SK-N-DZ (cell line): ENCODE measurements around the gene STX1B.

ENCODE experiments used
- DNase-seq: peaks from one replicate; pipeline ENCODE4 v3.0.0-alpha.2; 2015; ENCODE audit warnings: low spot score

Gene STX1B

DNA sequence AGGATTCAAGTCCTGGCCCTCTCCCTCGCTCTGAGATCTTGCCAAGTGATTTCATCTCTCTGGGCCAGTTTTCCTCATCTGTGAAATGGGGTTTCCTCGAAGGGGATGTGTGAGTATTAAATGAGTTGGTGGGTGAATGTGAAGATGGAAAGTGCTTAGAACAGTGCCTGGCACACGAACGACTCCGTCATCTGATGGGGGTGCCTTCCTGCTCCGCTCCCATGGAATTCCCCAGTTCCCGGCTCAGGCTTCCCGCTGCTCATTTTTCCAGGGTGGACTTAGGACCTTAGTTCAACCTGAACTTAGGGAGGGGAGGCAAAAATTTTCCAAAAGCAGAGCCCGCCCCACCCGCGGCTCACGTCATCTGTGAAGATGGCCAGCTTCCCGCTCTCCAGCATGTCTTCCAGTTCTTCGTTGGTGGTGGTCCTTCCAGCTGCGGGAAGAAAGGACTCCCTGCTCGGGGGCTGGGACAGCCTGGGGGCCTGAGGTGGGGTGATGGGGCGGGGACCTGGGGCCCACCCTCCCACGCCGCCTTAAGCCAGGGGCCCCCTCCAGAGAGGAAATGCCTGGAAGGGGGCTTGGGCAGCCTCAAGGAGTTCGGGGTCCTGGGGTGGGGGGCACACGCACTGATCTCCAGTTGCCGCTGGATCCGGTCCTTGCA, 14.0 kb downstream of the STX1B start:
- no peak for DNase-seq

DNA sequence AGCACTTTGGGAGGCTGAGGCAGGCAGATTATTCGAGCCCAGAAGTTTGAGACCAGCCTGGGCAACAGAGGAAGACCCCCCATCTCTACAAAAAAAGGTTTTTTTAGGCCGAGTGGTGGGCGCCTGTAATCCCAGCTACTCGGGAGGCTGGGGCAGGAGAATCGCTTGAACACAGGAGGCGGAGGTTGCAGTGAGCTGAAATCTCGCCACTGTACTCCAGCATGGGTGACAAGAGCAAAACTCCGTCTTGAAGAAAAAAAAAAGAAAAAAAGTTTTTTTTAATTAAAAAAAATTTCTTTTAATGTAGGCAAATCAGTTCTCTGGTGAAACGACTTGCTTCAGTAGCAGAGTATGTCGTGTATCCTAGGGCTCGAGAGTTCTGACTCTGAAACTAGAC, 14.5 kb downstream of the STX1B start:
- no peak for DNase-seq

DNA sequence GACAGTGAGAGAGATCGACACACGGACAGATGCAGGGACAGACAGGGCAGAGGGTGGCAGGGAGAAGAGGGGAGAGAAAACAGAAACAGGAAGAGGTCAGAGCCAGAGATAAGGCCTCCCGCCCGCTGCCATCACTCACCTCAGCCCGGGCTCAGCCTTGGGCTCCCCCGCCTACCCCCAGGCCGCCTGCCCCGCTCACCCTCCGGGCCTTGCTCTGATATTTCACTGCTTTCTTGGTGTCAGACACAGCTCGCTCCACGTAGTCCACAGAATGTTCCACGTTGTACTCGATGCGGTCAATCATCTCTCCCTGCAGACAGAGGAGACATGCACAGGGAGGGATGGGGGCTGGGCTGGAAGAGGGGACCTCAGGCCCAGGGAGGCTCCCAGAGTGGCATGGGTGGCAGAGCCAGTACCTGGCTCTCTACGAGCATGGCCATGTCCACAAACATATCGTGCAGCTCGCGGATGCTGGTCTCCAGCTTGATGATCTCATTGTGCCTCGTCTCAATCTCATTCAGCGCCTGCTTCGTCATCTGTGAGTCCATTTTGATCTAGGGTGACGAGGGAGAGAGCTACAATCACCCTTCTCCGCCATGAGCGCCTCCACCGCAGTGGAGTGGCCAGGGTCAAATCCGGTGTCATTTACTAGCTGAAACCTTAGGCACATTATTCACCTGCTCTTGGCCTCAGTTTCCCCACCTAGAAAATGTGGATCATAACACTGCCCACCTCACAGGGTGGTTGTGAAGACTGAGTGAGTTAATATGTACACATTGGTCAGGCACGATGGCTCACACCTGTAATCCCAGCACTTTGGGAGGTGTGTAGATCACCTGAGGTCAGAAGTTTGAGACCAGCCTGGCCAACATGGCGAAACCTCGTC, 17.3 kb downstream of the STX1B start:
- DNase-seq = no peak

DNA sequence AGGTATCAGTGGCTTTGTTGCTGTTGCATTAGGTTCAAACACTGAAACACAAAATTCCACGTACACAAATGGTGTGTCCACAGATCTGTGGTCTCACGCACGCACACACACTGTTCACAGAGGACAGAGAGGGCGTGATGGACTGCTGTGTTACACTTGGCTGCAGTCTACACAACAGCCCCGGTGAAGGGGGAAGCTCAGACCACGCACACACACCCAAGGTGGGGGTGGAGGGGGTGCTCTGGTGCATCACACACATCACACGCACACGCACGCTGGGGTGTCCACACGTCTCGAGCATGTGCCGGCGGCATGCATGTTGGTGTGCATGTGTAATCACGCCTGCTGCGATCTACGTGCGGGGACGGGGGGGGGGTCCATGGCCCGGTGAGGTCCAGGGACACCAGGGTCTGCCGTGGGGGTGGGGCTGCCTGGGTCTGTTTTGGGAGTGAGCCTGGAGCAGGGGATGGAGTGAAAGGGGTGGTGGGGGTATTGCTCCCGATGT, 18.1 kb downstream of the STX1B start:
- DNase-seq = no peak

DNA sequence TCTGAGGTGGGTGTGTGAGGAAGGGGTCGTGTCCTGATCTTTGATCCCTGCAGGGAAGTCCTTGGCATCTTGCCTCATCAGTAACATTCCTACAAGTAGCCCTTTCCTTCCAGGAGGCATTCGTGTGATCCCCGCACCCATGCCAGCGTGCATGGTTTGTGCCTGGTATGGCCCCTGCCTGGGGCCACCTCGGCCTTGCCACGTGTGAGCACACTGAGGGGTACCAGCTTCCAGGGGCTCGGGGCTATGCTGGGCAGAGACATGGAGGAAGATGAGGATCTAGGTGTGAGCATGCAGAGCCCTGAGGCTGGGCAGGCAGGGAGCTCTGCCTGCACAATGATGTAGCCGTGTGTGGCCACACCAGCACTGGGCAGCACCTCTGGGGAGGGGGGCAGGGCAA, 19.4 kb downstream of the STX1B start:
- DNase-seq = no peak

DNA sequence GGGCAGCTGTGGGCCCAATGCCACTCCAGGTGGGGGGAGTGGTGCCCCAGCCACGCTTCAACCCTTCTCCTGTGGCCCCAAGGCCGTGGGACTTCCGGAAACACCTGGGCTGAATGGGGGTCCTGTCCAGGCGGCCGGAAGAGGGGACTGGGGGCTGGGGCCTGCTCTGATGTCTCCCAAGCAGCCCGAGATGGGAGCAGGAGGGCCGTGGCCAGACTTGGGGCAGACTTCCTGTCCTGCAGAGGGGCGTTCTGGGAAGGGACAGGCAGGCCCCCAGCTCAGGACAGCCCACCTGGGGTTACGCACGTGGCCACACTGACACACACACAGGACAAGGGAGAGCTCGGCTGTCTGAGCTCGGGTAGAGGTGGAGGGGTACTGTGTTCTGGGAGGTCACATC, 20.3 kb downstream of the STX1B start:
- DNase-seq = no peak

DNA sequence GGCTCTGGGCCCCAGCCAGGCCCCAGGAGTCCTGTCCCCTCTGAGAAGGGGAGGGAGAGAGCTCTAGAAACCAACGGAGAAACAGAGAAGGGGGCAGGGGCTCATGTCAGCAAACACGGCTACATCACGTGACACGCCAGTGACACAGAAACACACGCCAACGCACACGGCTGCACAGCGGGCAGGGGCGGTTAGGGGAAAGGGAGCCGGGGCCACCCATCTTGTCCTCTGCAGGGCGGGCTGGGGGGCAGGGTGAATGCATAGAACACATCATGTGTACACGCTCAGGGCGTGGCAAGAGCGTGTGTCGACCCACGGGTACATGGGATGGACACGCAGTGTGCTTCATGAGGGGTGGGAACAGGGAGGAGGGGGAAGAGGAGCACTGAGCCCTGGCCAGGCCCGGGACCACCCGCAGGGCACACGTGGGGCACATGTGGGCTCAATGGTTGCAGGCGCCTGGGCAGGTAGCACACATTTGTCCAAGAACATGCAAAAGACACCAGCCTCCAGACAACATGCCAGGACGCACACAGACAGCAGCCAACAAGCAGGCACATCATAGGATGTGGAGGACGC, 20.9 kb downstream of the STX1B start:
- DNase-seq = no peak

DNA sequence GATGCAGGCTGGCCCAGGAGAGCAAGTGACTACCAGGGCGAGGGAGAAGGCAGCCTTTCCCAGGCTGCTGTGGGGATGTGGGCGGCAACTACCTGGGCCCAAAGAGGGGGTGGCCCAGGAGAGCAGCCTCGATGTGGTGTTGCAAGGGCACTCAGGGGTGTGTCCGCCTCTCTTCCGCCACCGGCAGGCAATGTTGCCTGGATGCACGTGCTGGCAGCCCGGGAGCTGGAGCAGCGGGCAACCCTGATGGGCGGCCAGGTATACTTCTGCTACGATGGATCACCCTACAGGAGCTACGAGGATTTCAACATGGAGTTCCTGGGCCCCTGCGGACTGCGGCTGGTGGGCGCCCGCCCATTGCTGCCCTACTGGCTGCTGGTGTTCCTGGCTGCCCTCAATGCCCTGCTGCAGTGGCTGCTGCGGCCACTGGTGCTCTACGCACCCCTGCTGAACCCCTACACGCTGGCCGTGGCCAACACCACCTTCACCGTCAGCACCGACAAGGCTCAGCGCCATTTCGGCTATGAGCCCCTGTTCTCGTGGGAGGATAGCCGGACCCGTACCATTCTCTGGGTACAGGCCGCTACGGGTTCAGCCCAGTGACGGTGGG, 22.8 kb downstream of the STX1B start:
- DNase-seq = no peak

DNA sequence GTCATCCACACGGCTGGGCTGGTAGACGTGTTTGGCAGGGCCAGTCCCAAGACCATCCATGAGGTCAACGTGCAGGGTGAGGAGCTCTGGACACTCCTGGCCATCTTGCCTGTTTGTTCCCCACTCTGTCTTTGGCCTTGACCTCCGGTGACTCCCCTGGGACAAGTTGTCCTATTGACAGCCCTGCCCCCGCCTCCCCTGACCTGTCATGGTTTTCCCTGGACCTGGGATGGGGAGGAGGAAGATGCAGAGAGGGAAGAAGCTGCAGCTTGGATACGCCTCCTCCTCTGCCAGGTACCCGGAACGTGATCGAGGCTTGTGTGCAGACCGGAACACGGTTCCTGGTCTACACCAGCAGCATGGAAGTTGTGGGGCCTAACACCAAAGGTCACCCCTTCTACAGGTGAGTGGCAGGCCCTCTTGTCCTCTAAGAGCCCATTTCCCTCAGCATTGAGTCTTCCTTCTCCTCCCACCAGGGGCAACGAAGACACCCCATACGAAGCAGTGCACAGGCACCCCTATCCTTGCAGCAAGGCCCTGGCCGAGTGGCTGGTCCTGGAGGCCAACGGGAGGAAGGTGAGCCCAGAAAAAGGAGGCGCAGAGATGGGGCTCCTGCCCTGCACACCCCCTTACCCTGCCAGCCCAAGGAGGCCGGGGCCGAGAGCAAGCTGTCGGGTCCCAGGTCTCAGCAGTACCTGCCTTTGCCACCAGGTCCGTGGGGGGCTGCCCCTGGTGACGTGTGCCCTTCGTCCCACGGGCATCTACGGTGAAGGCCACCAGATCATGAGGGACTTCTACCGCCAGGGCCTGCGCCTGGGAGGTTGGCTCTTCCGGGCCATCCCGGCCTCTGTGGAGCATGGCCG, 24.1 kb downstream of the STX1B start:
- DNase-seq = no peak

DNA sequence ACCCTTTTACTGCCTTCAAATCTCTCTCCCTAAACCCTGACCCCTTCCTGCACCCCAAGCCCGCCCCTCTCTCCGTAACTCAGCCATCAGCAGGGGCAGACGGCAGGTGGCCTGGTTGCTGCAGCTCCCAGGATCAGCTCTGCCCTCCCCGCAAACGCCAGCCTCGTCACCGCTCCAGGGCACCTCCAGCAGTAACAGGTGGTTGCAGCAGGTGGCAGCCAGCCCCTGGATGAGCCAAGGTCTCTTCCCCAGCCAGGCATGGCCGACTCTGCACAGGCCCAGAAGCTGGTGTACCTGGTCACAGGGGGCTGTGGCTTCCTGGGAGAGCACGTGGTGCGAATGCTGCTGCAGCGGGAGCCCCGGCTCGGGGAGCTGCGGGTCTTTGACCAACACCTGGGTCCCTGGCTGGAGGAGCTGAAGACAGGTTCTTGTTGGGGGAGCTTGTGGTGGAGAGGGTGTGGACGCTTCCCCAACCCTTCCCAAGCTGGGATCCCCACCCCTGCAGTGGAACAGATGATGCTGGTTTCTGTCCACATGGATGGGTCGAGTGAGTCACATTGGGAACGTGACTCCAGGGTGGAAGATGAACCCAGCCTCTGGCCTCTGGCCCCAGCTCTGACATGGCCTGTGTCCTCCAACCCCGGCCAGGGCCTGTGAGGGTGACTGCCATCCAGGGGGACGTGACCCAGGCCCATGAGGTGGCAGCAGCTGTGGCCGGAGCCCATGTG, 24.9 kb downstream of the STX1B start:
- DNase-seq = no peak

DNA sequence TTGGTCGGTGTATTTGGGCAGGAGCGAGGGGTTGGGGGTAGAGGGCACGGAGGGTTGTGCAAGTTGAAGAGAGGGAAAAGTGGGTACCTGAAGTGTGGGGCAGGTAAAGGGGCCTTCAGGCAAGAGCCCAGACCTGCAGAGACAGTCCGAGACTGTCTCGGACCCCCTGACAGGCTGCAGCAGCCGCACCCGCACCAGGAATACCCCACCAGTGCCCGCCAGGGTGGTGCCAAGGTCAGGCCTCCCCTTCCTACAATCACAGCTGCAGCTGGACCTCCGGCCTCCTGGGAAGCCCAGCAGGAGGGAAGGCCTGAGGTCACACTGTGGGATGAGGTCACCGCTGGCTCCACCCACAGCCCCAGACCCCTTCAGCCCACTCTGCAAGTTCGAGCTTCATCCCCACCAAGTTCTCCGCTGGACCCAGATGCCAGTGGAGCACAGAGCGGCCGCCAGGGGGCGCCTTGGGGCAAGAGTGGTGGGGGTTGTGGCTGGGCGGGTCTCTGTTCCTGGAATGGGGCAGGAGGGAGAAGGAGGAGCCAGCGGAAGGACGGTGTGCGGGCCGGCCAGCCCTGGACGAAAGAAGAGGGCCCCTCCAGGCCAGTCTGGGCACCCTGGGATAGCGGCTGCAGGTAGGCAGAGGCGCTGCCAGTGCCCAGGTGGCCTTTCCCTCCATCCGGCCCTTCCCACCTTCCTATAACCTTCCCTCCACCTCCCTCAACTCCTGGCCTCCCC, 25.6 kb downstream of the STX1B start, which contains the start of gene HSD3B7:
TSS of gene HSD3B7 (plus strand) at position 539 of the 732 bp plus-strand sequence. CDS start 452 bp downstream, outside the sequence.
- peak; percentile 69 for DNase-seq

DNA sequence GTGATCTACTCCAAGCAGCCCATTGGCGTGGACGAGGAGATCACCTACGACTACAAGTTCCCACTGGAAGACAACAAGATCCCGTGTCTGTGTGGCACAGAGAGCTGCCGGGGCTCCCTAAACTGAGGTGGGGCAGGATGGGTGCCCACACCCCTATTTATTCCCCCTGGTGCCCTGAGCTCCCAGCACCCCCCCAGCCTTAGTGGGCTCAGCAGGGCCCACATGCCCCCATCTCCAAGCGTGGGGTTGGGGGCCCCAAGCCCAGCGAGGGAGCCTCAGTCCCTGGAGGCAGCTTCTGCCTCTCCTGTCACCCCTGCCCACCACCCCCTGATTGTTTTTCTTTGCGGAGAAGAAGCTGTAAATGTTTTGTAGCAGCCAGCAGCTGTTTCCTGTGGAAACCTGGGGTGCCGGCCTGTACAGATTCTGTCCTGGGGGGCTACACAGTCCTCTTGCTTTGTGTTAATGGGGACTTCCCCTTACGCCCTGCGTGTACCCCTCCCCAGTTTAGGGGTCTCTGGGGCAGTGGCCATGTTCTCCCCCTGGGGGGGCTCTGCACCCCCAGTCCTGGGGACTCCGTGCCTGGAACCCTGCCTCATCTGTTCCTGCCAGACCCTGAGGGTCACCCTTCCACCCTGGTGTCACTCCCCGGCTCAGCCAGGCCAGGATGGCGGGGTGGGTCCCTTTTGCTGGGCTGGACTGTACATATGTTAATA, 26.4 kb downstream of the STX1B start:
- DNase-seq = no peak

DNA sequence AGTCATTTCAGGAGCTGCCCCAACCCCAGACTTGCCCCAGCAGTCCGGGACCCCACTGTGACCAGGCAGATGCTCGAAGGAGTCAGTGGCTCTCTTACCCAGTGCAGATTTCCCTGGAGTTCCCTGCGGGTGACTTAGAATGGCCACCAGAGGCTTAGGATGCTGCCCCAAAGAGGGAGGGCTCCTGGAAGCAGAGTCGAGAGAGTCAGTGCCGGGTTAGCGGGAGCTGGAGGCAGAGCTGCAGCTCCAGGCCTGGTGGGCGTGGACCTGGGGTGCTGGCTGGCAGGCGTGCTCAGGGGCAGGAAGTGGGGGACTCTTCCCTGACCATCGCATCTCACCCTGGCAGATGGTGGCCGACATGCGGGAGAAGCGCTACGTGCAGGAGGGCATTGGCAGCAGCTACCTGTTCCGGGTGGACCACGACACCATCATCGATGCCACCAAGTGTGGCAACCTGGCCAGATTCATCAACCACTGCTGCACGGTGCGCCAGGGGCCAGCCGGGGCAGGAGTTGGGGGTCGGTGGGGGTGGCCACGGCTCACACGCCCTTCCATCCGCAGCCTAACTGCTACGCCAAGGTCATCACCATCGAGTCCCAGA, 27.0 kb downstream of the STX1B start:
- DNase-seq = no peak

DNA sequence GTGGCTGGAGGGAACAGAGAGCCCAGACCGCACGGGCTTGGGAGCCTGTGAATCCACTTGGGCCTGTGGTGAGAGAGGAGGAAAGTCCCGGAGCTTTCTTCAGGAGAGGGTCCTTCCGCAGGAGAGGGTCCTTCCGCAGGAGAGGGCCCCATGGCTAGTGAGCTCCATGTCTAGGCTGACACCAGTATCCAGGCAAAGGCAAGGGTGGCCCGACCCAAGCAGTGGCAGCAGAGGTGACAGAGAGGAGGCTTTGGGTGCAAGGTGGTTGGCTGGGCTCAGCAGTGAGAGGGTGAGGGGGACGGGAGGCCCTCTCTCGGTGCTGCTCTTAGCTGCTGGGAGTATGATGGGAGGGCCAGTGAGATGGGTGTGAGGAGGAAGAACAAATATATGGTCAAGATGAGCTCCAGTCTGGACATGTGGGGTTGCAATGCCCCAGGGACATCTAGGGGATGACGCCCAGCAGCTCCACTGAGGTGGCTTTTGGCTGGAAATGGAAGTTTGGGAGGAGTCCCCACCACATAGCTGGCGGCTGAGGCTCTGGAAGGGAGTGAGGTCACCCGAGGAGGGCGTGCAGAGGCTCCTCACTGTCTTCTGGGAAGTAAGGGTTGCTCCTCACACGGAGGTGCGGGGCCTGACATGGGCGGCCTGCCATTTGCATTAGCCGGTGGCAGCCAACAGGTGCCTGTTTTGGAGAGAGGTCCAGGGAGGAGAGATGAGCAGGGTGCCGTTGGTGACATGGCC, 27.7 kb downstream of the STX1B start:
- no peak for DNase-seq

DNA sequence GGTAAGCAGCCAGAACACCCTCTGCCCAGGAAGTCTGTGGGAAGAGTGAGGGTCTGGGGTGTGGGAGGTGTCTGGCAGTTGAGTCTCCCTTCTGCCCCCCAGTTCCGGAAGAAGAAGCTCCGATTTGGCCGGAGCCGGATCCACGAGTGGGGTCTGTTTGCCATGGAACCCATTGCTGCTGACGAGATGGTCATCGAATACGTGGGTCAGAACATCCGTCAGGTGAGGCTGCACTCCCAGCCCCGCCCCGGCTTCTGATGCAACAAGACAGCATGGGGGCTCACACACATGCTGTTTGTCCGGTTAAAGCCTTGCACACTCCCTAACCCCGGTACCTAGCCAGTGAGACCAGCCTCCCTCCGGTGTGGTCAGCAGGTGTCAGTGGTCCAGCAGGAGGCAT, 29.5 kb downstream of the STX1B start:
- DNase-seq = no peak

DNA sequence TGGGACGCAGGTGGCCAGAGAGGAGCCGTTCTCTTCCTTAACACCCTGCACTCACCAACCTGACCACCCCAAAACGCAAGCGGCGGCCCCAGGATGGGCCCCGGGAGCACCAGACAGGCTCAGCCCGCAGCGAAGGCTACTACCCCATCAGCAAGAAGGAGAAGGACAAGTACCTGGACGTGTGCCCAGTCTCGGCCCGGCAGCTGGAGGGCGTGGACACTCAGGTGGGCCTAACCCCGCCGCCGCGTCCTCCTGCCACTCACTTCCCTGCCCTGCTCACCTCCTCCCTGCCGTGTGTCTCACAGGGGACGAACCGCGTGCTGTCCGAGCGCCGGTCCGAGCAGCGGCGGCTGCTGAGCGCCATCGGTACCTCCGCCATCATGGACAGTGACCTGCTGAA, 30.0 kb downstream of the STX1B start:
- DNase-seq = no peak

DNA sequence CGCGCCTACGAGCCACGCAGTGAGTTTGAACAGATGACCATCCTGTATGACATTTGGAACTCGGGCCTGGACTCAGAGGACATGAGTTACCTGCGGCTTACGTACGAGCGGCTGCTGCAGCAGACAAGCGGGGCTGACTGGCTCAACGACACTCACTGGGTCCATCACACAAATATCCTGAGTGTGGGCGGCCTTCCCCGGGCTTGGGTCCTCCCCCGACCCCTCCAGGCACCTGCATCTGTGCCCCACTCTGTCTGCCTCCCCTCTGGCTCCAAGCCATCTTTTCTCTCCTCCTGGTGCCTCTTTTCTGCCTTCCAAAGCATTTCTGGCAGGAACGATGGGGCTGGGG, 30.4 kb downstream of the STX1B start:
- DNase-seq = no peak
